GM12865 (cell line): ENCODE measurements around the gene GPR101.

Experiments
- DNase-seq: peaks from one replicate; pipeline ENCODE4 v3.0.0; 2010; ENCODE audit warnings: low read depth
- H3K4me3 ChIP-seq: 2 replicates; pipeline ENCODE4 v1.5.1; 2011; ENCODE audit warnings: mild to moderate bottlenecking, low read depth, low read length, control low read depth
- CTCF ChIP-seq: IDR thresholded peaks from 2 replicates; pipeline ENCODE4 v1.5.1; 2011; ENCODE audit warnings: low read length, control low read depth, low read depth, inconsistent platforms; ENCODE audit not compliant: insufficient read depth; ENCODE audit errors: missing control alignments

Gene GPR101

GRCh38 chrX:137033774-137034507, at the start of gene GPR101:
GPR101 (minus strand) TSS chrX:137033995; CDS start chrX:137031674, 2,321 bp downstream.
- H3K4me3 ChIP-seq, result no peak within 1 kb of the TSS
- no peak for TF ChIP-seq CTCF
- DNase-seq, result no peak

GRCh38 chrX:137081239-137081638, 47.4 kb upstream of the GPR101 start:
- no peak for DNase-seq
- H3K4me3 ChIP-seq, result no peak overlapping the region
- TF ChIP-seq CTCF, result no peak

- no peak overlapping the region for H3K4me3 ChIP-seq
- no peak for DNase-seq
- no peak for TF ChIP-seq CTCF
Measured at GRCh38 chrX:137072396-137072795, 38.6 kb upstream of the GPR101 start.

- no peak for TF ChIP-seq CTCF
- no peak for DNase-seq
- no peak overlapping the region for H3K4me3 ChIP-seq
Measured at GRCh38 chrX:137071596-137071995, 37.8 kb upstream of the GPR101 start.

GRCh38 chrX:137067147-137067546, 33.4 kb upstream of the GPR101 start:
- no peak for TF ChIP-seq CTCF
- no peak for DNase-seq
- H3K4me3 ChIP-seq, result no peak overlapping the region

GRCh38 chrX:137062915-137063617, 29.3 kb upstream of the GPR101 start:
- no peak for TF ChIP-seq CTCF
- no peak overlapping the region for H3K4me3 ChIP-seq
- DNase-seq, result no peak
